ENCODE measurements around the gene PCYT1A.

PCYT1A gene

DNA sequence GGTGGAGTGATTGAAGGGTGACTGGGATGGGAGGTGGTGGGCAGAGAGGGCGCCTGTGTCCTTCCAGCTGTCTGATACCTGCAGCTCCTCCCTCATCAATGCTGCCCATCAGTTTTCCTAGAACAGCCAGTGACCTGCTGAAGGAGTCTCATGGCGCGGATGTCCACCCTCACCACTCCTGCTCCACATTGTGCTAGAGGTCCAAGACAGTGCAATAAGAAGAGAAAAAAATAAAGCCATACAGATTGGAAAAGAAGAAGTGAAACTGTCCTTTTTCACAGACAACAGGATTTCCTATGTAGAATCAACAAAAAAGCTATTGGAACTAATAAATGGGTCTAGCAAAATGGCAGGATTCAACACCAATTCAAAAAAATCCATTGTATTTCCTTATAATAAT is 83.7 kb downstream of the PCYT1A start:
- TF ChIP-seq, protein P1, sequence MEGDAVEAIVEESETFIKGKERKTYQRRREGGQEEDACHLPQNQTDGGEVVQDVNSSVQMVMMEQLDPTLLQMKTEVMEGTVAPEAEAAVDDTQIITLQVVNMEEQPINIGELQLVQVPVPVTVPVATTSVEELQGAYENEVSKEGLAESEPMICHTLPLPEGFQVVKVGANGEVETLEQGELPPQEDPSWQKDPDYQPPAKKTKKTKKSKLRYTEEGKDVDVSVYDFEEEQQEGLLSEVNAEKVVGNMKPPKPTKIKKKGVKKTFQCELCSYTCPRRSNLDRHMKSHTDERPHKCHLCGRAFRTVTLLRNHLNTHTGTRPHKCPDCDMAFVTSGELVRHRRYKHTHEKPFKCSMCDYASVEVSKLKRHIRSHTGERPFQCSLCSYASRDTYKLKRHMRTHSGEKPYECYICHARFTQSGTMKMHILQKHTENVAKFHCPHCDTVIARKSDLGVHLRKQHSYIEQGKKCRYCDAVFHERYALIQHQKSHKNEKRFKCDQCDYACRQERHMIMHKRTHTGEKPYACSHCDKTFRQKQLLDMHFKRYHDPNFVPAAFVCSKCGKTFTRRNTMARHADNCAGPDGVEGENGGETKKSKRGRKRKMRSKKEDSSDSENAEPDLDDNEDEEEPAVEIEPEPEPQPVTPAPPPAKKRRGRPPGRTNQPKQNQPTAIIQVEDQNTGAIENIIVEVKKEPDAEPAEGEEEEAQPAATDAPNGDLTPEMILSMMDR (IDR thresholded peaks at IDR 0.05; ENCODE audit: low read depth, low read length), result no peak
- H3K4me3 ChIP-seq (replicated peaks in 1 of 2; ENCODE audit: low read depth in 2 of 2, low read length in 2 of 2), result no peak overlapping the region
- no peak for DNase-seq (ENCODE audit: low read depth in 2 of 2)

DNA sequence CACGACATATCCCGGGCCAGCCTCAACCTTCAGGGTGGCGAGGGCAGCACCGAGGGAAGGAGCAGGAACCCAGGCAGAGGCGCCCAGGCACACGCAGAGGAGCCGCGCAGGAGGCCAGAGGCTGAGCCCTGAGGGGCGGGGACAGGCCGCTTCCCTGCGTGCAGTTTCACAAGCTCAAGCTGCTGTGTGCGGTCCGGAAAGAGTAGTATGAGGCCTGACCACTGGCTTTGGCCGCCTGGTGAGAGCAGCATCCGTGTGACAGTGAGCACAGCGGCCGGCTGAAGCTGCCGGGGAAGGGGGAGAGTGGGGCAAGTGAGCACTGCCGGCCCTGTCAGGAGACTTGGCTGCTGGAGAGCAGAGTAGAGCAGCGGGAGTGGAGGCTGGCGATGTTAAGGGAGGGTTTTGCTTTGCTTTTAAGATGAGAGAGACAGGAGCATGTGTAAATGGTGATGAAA is 85.0 kb downstream of the PCYT1A start:
- DNase-seq (ENCODE audit: low read depth in 2 of 2), result peak; percentile 55 to 56
- no peak overlapping the region for H3K4me3 ChIP-seq (replicated peaks in 1 of 2; ENCODE audit: low read depth in 2 of 2, low read length in 2 of 2)
- TF ChIP-seq, protein P1 (IDR thresholded peaks at IDR 0.05; ENCODE audit: low read depth, low read length), result no peak

DNA sequence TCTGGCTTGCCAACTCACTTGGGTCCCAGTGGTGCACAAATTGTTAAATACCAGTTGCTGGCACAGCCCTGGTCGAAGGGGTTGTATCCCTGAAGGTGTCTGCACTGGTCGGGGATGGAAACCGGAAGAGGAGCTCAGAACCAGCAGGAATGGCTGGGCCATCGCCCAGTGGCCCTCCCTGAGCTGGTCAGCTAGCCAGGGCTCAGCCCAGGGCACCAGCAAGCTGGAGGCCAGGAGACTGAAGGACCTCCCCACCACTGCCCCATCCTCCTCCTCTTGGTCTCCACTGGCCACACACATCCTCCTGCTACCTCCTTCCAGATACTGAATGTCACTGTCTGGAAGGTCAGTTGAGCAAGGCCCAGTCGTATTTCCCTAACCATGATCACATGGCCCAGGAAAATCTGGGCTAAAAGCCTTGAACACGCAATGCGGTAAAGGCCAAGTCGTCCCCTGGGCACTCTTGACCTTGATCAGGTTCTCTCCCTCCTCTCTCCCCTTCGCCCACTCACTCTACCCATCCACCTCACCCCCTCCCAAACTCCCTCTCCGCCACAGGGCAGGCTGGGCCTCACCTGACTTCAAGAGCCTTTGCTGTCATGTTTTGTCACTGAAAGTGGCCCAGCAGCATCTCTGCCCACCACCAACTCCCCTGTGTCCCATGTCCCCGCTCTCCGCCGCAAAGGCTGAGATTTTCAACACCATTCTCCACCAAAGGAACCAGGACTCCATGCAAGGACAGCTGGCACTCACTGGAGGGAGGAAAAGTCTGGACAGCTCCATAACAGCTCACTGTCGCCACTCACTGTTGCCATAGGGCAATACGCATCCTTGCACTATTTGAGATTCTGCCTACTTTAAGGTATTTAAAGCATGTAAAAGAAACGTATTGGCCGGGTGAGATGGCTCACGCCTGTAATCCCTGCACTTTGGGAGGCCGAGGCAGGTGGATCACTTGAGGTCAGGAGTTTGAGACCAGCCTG is 88.5 kb downstream of the PCYT1A start:
- TF ChIP-seq, protein P1 (IDR thresholded peaks at IDR 0.05; ENCODE audit: low read depth, low read length), result peak; percentile 16
- peak in 1 of 2 donors; percentile 25 for DNase-seq (ENCODE audit: low read depth in 2 of 2)
- no peak overlapping the region for H3K4me3 ChIP-seq (replicated peaks in 1 of 2; ENCODE audit: low read depth in 2 of 2, low read length in 2 of 2)

DNA sequence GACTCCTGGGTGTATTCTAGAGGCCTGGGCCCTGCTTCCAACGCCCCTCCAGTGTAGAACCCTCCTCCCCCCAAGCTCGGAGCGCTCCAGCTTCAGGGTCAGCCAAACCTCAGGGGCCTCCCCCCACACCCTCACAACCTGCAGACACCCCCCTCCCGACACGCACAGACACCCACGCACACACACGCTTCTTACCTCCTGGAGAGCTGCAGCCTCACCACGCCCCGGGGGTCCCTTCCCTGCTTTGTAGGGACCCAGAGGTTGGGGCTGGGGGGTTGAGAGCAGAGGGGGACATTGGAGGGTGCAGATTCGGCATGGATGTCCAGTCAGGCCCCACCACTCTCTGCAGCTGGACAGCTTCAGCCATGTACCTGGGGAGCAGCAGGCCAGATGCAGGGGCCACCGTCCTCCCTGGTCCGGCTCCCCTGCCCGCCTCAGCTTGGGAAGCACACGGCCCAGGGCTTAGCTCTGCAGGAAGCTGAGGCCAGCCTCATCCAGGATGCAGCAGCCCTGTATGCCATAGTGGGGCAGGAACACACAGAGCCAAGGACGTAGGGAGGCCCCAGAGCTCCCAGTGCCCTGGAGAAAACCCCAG is 89.3 kb downstream of the PCYT1A start:
- TF ChIP-seq, protein P1 (IDR thresholded peaks at IDR 0.05; ENCODE audit: low read depth, low read length), result no peak
- DNase-seq (ENCODE audit: low read depth in 2 of 2), result no peak
- no peak overlapping the region for H3K4me3 ChIP-seq (replicated peaks in 1 of 2; ENCODE audit: low read depth in 2 of 2, low read length in 2 of 2)

DNA sequence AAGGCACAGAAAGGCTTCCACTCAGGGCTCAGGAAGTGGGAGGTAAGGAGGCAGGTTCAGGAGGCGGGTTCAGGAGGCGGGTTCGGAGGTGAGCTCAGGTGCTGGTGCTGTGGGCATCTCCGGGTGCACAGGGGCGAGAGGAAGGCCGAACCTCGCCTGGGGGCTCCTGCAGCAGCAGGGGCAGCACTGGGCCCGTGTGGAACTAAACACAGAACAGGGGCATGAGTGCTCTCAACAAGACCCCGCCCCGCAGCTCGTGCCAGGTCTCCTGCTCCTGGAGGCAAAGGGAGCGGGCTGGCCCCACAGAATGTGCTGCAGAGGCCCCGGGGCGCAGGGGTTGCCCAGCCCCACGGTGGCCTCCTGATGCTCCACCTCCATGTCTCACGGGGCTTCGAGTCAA is 90.0 kb downstream of the PCYT1A start:
- TF ChIP-seq, protein P1 (IDR thresholded peaks at IDR 0.05; ENCODE audit: low read depth, low read length), result no peak
- DNase-seq (ENCODE audit: low read depth in 2 of 2), result no peak

DNA sequence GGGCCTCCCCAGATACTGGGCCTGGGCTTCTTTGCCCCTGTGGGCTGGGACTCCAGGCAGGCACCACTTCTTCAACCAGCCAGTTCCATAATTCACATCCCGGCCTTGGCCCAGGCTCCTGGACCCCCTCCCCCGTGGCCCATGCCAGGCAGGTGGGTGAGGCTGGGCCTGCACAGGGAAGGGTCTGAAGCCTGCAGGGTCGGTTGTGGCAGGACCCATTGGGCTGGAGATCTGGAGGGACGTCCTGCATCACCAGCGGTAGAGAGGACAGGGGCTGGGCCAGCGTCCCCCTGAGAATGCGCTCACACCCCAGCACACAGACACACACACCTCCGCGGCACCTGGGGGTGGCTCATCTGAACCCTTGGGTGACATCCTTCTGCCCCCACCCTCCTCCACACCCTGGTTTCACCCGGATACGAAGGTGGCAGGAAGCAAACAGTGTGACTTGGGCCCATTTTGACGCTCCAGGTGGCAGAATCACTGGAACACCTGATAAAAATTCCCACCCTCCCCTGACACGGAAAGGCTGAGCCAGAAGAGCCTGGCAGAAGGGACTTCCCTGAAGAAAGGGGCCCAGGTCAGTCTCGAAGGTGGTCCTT is 91.8 kb downstream of the PCYT1A start:
- no peak for DNase-seq (ENCODE audit: low read depth in 2 of 2)
- H3K4me3 ChIP-seq (replicated peaks in 1 of 2; ENCODE audit: low read depth in 2 of 2, low read length in 2 of 2), result no peak overlapping the region
- TF ChIP-seq, protein P1 (IDR thresholded peaks at IDR 0.05; ENCODE audit: low read depth, low read length), result no peak

More for the DNA sequence above, 90.0 kb downstream of the PCYT1A start:
- H3K4me3 ChIP-seq (replicated peaks in 1 of 2; ENCODE audit: low read depth in 2 of 2, low read length in 2 of 2), result no peak overlapping the region
